H1 (cell line): Measurements from ENCODE around the gene H2BK1. TPM values are rescaled to one million over a fixed set of nuclear protein-coding genes. Genes with fewer than 3 reads are reported as not detected.
A peak's percentile ranks its signal among the peaks of the same experiment; 100 is the strongest.

Source experiments
- CTCF ChIA-PET: fragments of 300-600 bp; sonication (Branson Sonifier 250); formaldehyde crosslinking; loops from one replicate; lab custom pipeline; 2021; ENCODE audit not compliant: partially characterized antibody; lab: Charles Lee
- POLR2A ChIA-PET: fragments of 300-600 bp; sonication (Branson Sonifier 250); formaldehyde crosslinking; loops from one replicate; lab custom pipeline; 2021; ENCODE audit warnings: inconsistent platforms; ENCODE audit not compliant: partially characterized antibody; lab: Charles Lee
- DNase-seq, 2 experiments: peaks; one replicate each; pipeline versions ENCODE4 v3.0.0 to v3.0.0-alpha.2; 2010 to 2022; ENCODE audit warnings: low spot score in 2 of 2, low read depth in 1 of 2, mixed read lengths in 1 of 2
- FAIRE-seq: peaks from 2 replicates; lab custom pipeline; 2011; peaks lifted over from hg19 to GRCh38; lab: Jason Lieb, UNC
- H2AFZ ChIP-seq: 2 replicates; pipeline ENCODE4 v1.8.1; 2012; ENCODE audit warnings: low read length, inconsistent platforms
- H2AK5ac ChIP-seq: 2 replicates; pipeline ENCODE4 v1.6.1; 2013; ENCODE audit warnings: low read depth, low read length
- H2BK120ac ChIP-seq: replicated peaks from 2 replicates; pipeline ENCODE3; 2013; ENCODE audit warnings: low read depth, low read length, inconsistent platforms
- H2BK12ac ChIP-seq: 2 replicates; pipeline ENCODE4 v1.6.1; 2013; ENCODE audit warnings: low read depth, low read length
- H2BK15ac ChIP-seq: 2 replicates; pipeline ENCODE4 v1.6.1; 2013; ENCODE audit warnings: low read length
- H2BK20ac ChIP-seq: 2 replicates; pipeline ENCODE4 v1.6.1; 2013; ENCODE audit warnings: low read length
- H2BK5ac ChIP-seq: 2 replicates; pipeline ENCODE4 v1.6.1; 2013; ENCODE audit warnings: low read depth, low read length
- H3K14ac ChIP-seq: 2 replicates; pipeline ENCODE4 v1.6.1; 2013; ENCODE audit warnings: inconsistent platforms; ENCODE audit not compliant: insufficient read length
- H3K18ac ChIP-seq: 2 replicates; pipeline ENCODE4 v1.6.1; 2013; ENCODE audit warnings: low read length; ENCODE audit errors: extremely low read depth
- H3K23ac ChIP-seq: 2 replicates; pipeline ENCODE4 v1.6.1; 2013; ENCODE audit warnings: inconsistent platforms; ENCODE audit not compliant: insufficient read length
- H3K23me2 ChIP-seq: 2 replicates; pipeline ENCODE4 v1.6.1; 2013; ENCODE audit warnings: low read depth, low read length
- H3K27ac ChIP-seq: 2 replicates; pipeline ENCODE4 v1.6.1; 2011; ENCODE audit warnings: low read depth, low read length, inconsistent platforms
- H3K27me3 ChIP-seq, 4 experiments: replicated peaks in 1 of 4; 1 replicate in 1 of 4; 2 replicates in 3 of 4; pipeline versions ENCODE4 v1.6.1 to v1.8.1; 2011 to 2013; ENCODE audit warnings: low read length in 3 of 4, mild to moderate bottlenecking in 3 of 4, inconsistent platforms in 2 of 4, mixed read lengths in 2 of 4, moderate library complexity in 1 of 4; ENCODE audit not compliant: control insufficient read depth in 3 of 4, insufficient read depth in 3 of 4; ENCODE audit errors: extremely low read depth in 1 of 4
- H3K36me3 ChIP-seq, 4 experiments: 2 replicates each; pipeline versions ENCODE4 v1.6.1 to v1.8.1; 2011 to 2013; ENCODE audit warnings: mild to moderate bottlenecking in 4 of 4, low read length in 3 of 4, moderate library complexity in 2 of 4, control low read depth in 1 of 4, inconsistent platforms in 1 of 4; ENCODE audit not compliant: insufficient read depth in 4 of 4, control insufficient read depth in 2 of 4
- H3K4ac ChIP-seq: replicated peaks from 2 replicates; pipeline ENCODE3; 2013; ENCODE audit warnings: low read length, low read depth, mixed read lengths, inconsistent platforms; ENCODE audit not compliant: insufficient read length
- H3K4me1 ChIP-seq, 4 experiments: replicated peaks in 1 of 4; 1 replicate in 1 of 4; 2 replicates in 3 of 4; pipeline versions ENCODE4 v1.6.1 to v1.8.1; 2011 to 2013; ENCODE audit warnings: low read length in 3 of 4, inconsistent platforms in 2 of 4, mixed read lengths in 1 of 4; ENCODE audit not compliant: insufficient read depth in 4 of 4, control insufficient read depth in 3 of 4
- H3K4me2 ChIP-seq, 2 experiments: 2 replicates each; pipeline versions ENCODE4 v1.6.1 to v1.8.1; 2011 to 2013; ENCODE audit warnings: low read depth in 2 of 2, low read length in 2 of 2, control low read depth in 1 of 2, inconsistent platforms in 1 of 2, mild to moderate bottlenecking in 1 of 2; ENCODE audit not compliant: insufficient read depth in 1 of 2
- H3K4me3 ChIP-seq, 4 experiments: fragments of 200-600, 300-600 bp in 1 of 4; sonication (generic), shearing (Covaris generic), sonication (Bioruptor Twin) in 1 of 4; 2 replicates each; pipeline versions ENCODE4 v1.5.1 to v1.8.1; 2011 to 2016; ENCODE audit warnings: low read length in 4 of 4, low read depth in 3 of 4, control low read depth in 2 of 4, inconsistent platforms in 2 of 4, mild to moderate bottlenecking in 2 of 4, mixed read lengths in 1 of 4, moderate library complexity in 1 of 4; ENCODE audit not compliant: insufficient read depth in 2 of 4; ENCODE audit errors: extremely low read depth in 1 of 4
- H3K56ac ChIP-seq: replicated peaks from 2 replicates; pipeline ENCODE3; 2013; ENCODE audit warnings: low read depth, mild to moderate bottlenecking, mixed read lengths, low read length, inconsistent platforms; ENCODE audit not compliant: insufficient read length
- H3K79me1 ChIP-seq: 2 replicates; pipeline ENCODE4 v1.6.1; 2013; ENCODE audit warnings: low read depth, low read length, control low read depth
- H3K79me2 ChIP-seq, 2 experiments: 2 replicates each; pipeline versions ENCODE4 v1.6.1 to v1.8.1; 2012 to 2013; ENCODE audit warnings: low read length in 2 of 2, mild to moderate bottlenecking in 2 of 2, inconsistent platforms in 1 of 2; ENCODE audit not compliant: insufficient read depth in 2 of 2, control insufficient read depth in 1 of 2
- H3K9ac ChIP-seq, 4 experiments: replicated peaks in 1 of 4; 1 replicate in 1 of 4; 2 replicates in 3 of 4; pipeline versions ENCODE4 v1.6.1 to v1.8.1; 2011 to 2013; ENCODE audit warnings: low read depth in 3 of 4, low read length in 3 of 4, control low read depth in 2 of 4, mild to moderate bottlenecking in 2 of 4, moderate library complexity in 2 of 4, inconsistent platforms in 1 of 4; ENCODE audit errors: extremely low read depth in 1 of 4
- H3K9me3 ChIP-seq, 2 experiments: 2 replicates each; pipeline versions ENCODE4 v1.6.1 to v1.8.1; 2012 to 2013; ENCODE audit warnings: mild to moderate bottlenecking in 2 of 2, moderate library complexity in 2 of 2, control low read depth in 1 of 2, inconsistent platforms in 1 of 2, low read depth in 1 of 2, low read length in 1 of 2, mixed read lengths in 1 of 2; ENCODE audit not compliant: insufficient read depth in 2 of 2
- H4K20me1 ChIP-seq, 2 experiments: replicated peaks in 1 of 2; 2 replicates each; pipeline versions ENCODE3 to v1.8.1; 2011 to 2013; ENCODE audit warnings: inconsistent platforms in 2 of 2, low read length in 2 of 2, mild to moderate bottlenecking in 1 of 2; ENCODE audit not compliant: insufficient read depth in 2 of 2, control insufficient read depth in 1 of 2
- H4K5ac ChIP-seq: 2 replicates; pipeline ENCODE4 v1.6.1; 2013; ENCODE audit warnings: low read length, low read depth, mixed read lengths, inconsistent platforms; ENCODE audit not compliant: insufficient read length
- H4K8ac ChIP-seq: 2 replicates; pipeline ENCODE4 v1.8.0; 2013; ENCODE audit warnings: mild to moderate bottlenecking, moderate library complexity, low read length, inconsistent platforms; ENCODE audit not compliant: insufficient read depth; ENCODE audit errors: extremely low read depth
- H4K91ac ChIP-seq: replicated peaks from 2 replicates; pipeline ENCODE3; 2013; ENCODE audit warnings: low read length, mixed read lengths, inconsistent platforms; ENCODE audit not compliant: insufficient read length
- EZH2 ChIP-seq: fragments of 200-600 bp; sonication (generic); IDR thresholded peaks from 2 replicates; pipeline ENCODE4 v1.7.1; 2012; ENCODE audit warnings: low read depth, mild to moderate bottlenecking, moderate library complexity, low read length, inconsistent platforms; ENCODE audit not compliant: severe bottlenecking
- SP2 ChIP-seq: IDR thresholded peaks from 2 replicates; pipeline ENCODE4 v1.6.1; 2012; ENCODE audit warnings: mild to moderate bottlenecking, low read length, inconsistent platforms
- WGBS, 2 experiments: shearing (Covaris generic) in 1 of 2; methylation state at CpG; one replicate each; pipeline versions ENCODE4 v1.1.6 to v1.1.7; 2013 to 2015; ENCODE audit warnings: low lambda C conversion rate in 2 of 2, mixed read lengths in 2 of 2, inconsistent platforms in 1 of 2, low coverage in 1 of 2, missing lambda C conversion rate in 1 of 2; ENCODE audit not compliant: insufficient replicate concordance in 2 of 2, insufficient coverage in 1 of 2, insufficient read length in 1 of 2; ENCODE audit errors: extremely low coverage in 1 of 2, missing lambda C conversion rate in 1 of 2; 5-methylcytosine and 5-hydroxymethylcytosine counted together
- polyA plus RNA-seq, 7 experiments: library from polyadenylated mRNA; depleted of rRNA in 3 of 7; stranded (reverse) in 5 of 7; unstranded in 2 of 7; fragments of >200 nt in 5 of 7; fragments of 200-250 nt in 2 of 7; gene quantifications; 1 replicate in 5 of 7; 2 replicates in 1 of 7; 4 replicates in 1 of 7; pipeline versions ENCODE4 v1.2.1 to v1.2.3, GENCODE V29; 2011 to 2013; ENCODE audit warnings: missing spikeins in 2 of 7, mixed read lengths in 2 of 7
- total RNA-seq: library from RNA; stranded (reverse); fragmentation: NEBNext Ultra II Directional; extraction: Animal tissue kit (Norgen Biotek cat#: 25700); gene quantifications from 2 replicates; pipeline ENCODE4 v1.2.1, GENCODE V29; 2021

H2BK1 gene
- total and polyA plus RNA-seq, 2 of the 8 experiments (the other 6 are each of a cell fraction or from before 2014, with no cell fraction given): not detected

- H3K27ac ChIP-seq: no peak overlapping the region
- H4K8ac ChIP-seq: no peak overlapping the region
- no peak overlapping the region for H4K5ac ChIP-seq
- H3K14ac ChIP-seq: no peak overlapping the region
- no peak overlapping the region for H4K91ac ChIP-seq
- peaks cover 0 to 61% (median 44%) of the 10 kb centered on the region in 4 experiments; a peak in 6 of 7 replicates for H3K4me1 ChIP-seq
- H2BK15ac ChIP-seq: 0 out of 2 replicates have a peak overlapping the region, but pooled peaks have one; percentile 46
- no peak overlapping the region for H2AK5ac ChIP-seq
- H3K9ac ChIP-seq: no peak overlapping the region
- H3K9me3 ChIP-seq: no peaks in the 10 kb centered on the region
- H3K18ac ChIP-seq: no peak overlapping the region
- TF ChIP-seq EZH2 (peak; percentile 55), SP2 (no peak)
- TF ChIP-seq, all 59 proteins: peak for 1
- Histone ChIP-seq H2BK12ac (0 out of 2 replicates have a peak overlapping the region, but pooled peaks have one; percentile 17), H3K23me2 (peaks cover 29% of the 10 kb centered on the region), H3K27me3 (peaks cover 20 to 68% (median 59%) of the 10 kb centered on the region in 4 experiments), H3K4me3 (peak overlapping the region; percentile 8 to 64 (median 34); a peak in 6 of 8 replicates), H3K36me3 (no peaks in the 10 kb centered on the region), H2BK120ac (no peak overlapping the region), H3K79me1 (no peaks in the 10 kb centered on the region), H4K20me1 (peaks cover 1 to 9% of the 10 kb centered on the region in 2 experiments), H3K79me2 (no peaks in the 10 kb centered on the region), H3K4me2 (peak overlapping the region; percentile 67 to 96), H3K56ac (no peak overlapping the region), H3K4ac (no peak overlapping the region), H3K23ac (no peak overlapping the region), H2BK20ac (no peak overlapping the region), H2BK5ac (no peak overlapping the region), H2AFZ (no peak overlapping the region)
- ChIA-PET POLR2A (interaction anchor here (0.8 to 1.5 kb wide), 4 partner anchors 9 to 272 kb away, joined by 3 to 6 read pairs (median 4); partner anchors contain the start of gene RHEB), CTCF (interaction anchor here (0.8 to 1.7 kb wide), 6 partner anchors 10 to 109 kb away, joined by 3 to 5 read pairs (median 4); no protein-coding TSS in a partner anchor)
- 27% methylated on average over 16 of the region's 29 CpGs; no CpG with 5 or more reads in 1 of the 2 experiments for WGBS, 2 experiments
- FAIRE-seq: no peak
- DNase-seq: peak in 1 of 2 experiments; percentile 56
These were observed 37.5 kb upstream of the H2BK1 start for GRCh38 chr7:151247611-151248345.
